ENCODE measurements around the gene TRIM5. TPM values are rescaled to one million over a fixed set of nuclear protein-coding genes. Genes with fewer than 3 reads are reported as not detected.

The TRIM5 gene
- total RNA-seq, 6 donors from 2014 or later, result 21.1 to 53.0 (median 35.9) TPM

GRCh38 chr11:5690736-5691135 is 5.9 kb upstream of the TRIM5 start:
- Histone ChIP-seq H3K9me3 (no peaks in the 10 kb centered on the region), H3K27ac (peak overlapping the region; percentile 83 to 94 (median 87)), H3K4me1 (peaks cover 16 to 38% (median 22%) of the 10 kb centered on the region in 4 donors), H3K27me3 (no peaks in the 10 kb centered on the region), H3K36me3 (peaks cover 0 to under 1% (median 0%) of the 10 kb centered on the region in 4 donors), H3K4me3 (peak overlapping the region in 3 of 4 donors; percentile 37 to 57 (median 49))
- no peak for DNase-seq
- WGBS, 2 donors, result 1 to 9% methylated on average over 5 of the region's 5 CpGs
- TF ChIP-seq CTCF (IDR thresholded peaks at IDR 0.05), result no peak
- peak in 1 of 4 donors; percentile 22 for TF ChIP-seq POLR2A (IDR thresholded peaks at IDR 0.05)
- TF ChIP-seq POLR2AphosphoS5 (IDR thresholded peaks at IDR 0.05), result no peak
- no peak for TF ChIP-seq EP300 (IDR thresholded peaks at IDR 0.05)
- peak in 1 of 2 donors; percentile 33 for ATAC-seq (ENCODE audit: low FRiP score in 2 of 2)

DNA sequence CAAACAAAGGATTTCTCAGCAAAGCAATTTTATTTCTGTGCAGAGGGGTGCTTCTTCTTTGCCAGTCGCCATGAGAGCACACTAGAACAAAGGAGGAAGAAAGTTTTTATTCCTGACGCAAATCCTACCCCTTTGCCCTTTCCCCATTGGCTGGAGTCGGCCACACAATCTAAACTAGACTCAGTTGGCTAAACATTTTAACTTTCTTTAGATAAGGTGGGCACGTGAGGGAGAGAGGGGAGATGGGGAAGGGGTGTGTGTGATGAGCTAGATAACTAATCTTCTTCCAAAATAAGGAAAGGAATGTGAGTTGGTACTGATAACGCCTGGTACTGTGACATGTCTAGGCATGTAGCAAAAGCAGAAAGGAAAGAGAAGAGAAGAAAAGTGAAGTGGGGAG is 5.3 kb upstream of the TRIM5 start:
- peak in 1 of 2 donors; percentile 28 for DNase-seq
- Histone ChIP-seq H3K36me3 (no peaks in the 10 kb centered on the region), H3K4me1 (peaks cover 19 to 43% (median 23%) of the 10 kb centered on the region in 4 donors), H3K27me3 (no peaks in the 10 kb centered on the region), H3K27ac (peak overlapping the region; percentile 83 to 94 (median 87)), H3K4me3 (peak overlapping the region; percentile 25 to 57 (median 43)), H3K9me3 (no peaks in the 10 kb centered on the region)
- 2% methylated on average over 5 of the region's 5 CpGs for WGBS, 2 donors
- TF ChIP-seq CTCF (IDR thresholded peaks at IDR 0.05) (no peak), POLR2A (IDR thresholded peaks at IDR 0.05) (no peak), POLR2AphosphoS5 (IDR thresholded peaks at IDR 0.05) (no peak)
- peak; percentile 41 to 85 for ATAC-seq (ENCODE audit: low FRiP score in 2 of 2)

GRCh38 chr11:5689551-5689983 is 4.7 kb upstream of the TRIM5 start, which contains the start of gene TRIM22:
Gene TRIM22, plus strand, starts transcription at chr11:5689790. Its CDS starts 6,443 bp downstream, at chr11:5696233.
- Histone ChIP-seq H3K36me3 (no peaks in the 10 kb centered on the region), H3K9me3 (no peaks in the 10 kb centered on the region), H3K27me3 (no peaks in the 10 kb centered on the region), H3K4me3 (peak within 1 kb of the TSS; percentile 25 to 57 (median 43)), H3K4me1 (peaks cover 21 to 42% (median 24%) of the 10 kb centered on the region in 4 donors), H3K27ac (peak within 1 kb of the TSS; percentile 83 to 94 (median 87))
- ATAC-seq (ENCODE audit: low FRiP score in 2 of 2) (peak; percentile 77 to 82), DNase-seq (peak in 1 of 2 donors; percentile 69)
- WGBS, 2 donors, result 3% methylated on average over 2 of the region's 2 CpGs
- TF ChIP-seq POLR2AphosphoS5 (IDR thresholded peaks at IDR 0.05) (peak; percentile 25 to 63), EP300 (IDR thresholded peaks at IDR 0.05) (peak in 1 of 4 donors; percentile 64), POLR2A (IDR thresholded peaks at IDR 0.05) (peak in 1 of 4 donors; percentile 73), CTCF (IDR thresholded peaks at IDR 0.05) (no peak)

- peaks cover 18 to 41% (median 23%) of the 10 kb centered on the region in 4 donors for H3K4me1 ChIP-seq
Measured at GRCh38 chr11:5688482-5688881, 3.6 kb upstream of the TRIM5 start.

More at GRCh38 chr11:5688482-5688881, 3.6 kb upstream of the TRIM5 start:
- Histone ChIP-seq H3K9me3 (no peaks in the 10 kb centered on the region), H3K27ac (peak overlapping the region; percentile 83 to 94 (median 87)), H3K4me3 (no peak overlapping the region), H3K36me3 (no peaks in the 10 kb centered on the region), H3K27me3 (no peaks in the 10 kb centered on the region)
- TF ChIP-seq EP300 (IDR thresholded peaks at IDR 0.05) (no peak), POLR2A (IDR thresholded peaks at IDR 0.05) (no peak), POLR2AphosphoS5 (IDR thresholded peaks at IDR 0.05) (no peak), CTCF (IDR thresholded peaks at IDR 0.05) (no peak)
- DNase-seq (no peak), ATAC-seq (ENCODE audit: low FRiP score in 2 of 2) (no peak)
- WGBS, 2 donors, result 83 to 90% methylated on average over 1 of the region's 1 CpG
